HG02763 (cell line): ENCODE measurements around the gene POGK.
"Not testable (repeated sequence)": the region's sequence is repeated elsewhere in the genome, so short reads cannot be mapped to it uniquely, and the experiment has no call there.

Source experiments
- ATAC-seq: cut with Tn5 transposase; IDR thresholded peaks from one replicate; pipeline ENCODE4 v1.9.1; 2021; ENCODE audit warnings: mild to moderate bottlenecking, moderate library complexity; ENCODE audit not compliant: unreplicated experiment

POGK gene

GRCh38 chr1:166852918-166853317 lies 13.6 kb downstream of the POGK start:
- ATAC-seq = no peak

- no peak for ATAC-seq
Measured at GRCh38 chr1:166855558-166855957, 16.3 kb downstream of the POGK start.

DNA sequence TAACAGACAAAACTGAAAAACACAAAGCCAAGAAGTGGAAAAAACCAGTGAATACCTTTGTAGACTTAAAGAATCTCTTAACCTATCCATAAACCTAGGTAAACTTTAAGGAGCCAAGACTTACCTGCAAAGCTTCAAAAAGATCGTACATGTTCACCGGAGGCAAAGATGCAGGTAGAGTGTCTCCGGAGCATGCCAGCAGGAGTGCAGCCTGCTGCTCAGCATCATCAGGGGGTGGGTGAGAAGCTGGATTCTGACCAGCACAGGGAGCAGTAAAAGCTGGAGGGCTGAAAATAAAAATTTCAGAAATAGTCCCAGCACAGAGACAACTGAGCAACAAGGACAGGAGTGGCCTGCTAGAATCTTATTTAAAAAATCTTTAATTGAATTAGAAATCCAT lies 18.7 kb downstream of the POGK start:
- no peak for ATAC-seq

GRCh38 chr1:166858726-166859419 lies 19.6 kb downstream of the POGK start:
- no peak for ATAC-seq

- no peak for ATAC-seq
Measured at GRCh38 chr1:166859597-166859996, 20.3 kb downstream of the POGK start.

GRCh38 chr1:166865926-166866325 lies 26.7 kb downstream of the POGK start:
- ATAC-seq = no peak

- no peak for ATAC-seq
Measured at GRCh38 chr1:166868639-166869038, 29.4 kb downstream of the POGK start.

- no peak for ATAC-seq
Measured at GRCh38 chr1:166869318-166870099, 30.2 kb downstream of the POGK start.

GRCh38 chr1:166870584-166870983 lies 31.3 kb downstream of the POGK start:
- no peak for ATAC-seq

DNA sequence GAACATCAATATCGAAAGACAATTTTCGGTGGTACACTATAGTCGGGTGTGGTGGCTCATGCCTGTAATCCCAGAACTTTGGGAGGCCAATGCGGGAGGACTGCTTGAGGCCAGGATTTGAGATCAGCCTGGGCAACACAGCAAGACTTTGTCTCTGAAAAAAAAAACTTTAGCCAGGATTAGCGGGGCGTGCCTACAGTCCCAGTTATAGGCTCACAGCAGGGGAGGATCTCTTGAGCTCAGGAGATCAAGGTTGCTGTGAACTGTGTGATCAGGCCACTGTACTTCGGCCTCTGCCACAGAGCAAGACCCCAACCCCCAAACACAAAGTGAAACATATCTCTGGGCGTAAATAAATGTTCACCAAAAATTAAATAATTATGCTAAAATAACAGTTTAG lies 35.2 kb downstream of the POGK start:
- no peak for ATAC-seq

DNA sequence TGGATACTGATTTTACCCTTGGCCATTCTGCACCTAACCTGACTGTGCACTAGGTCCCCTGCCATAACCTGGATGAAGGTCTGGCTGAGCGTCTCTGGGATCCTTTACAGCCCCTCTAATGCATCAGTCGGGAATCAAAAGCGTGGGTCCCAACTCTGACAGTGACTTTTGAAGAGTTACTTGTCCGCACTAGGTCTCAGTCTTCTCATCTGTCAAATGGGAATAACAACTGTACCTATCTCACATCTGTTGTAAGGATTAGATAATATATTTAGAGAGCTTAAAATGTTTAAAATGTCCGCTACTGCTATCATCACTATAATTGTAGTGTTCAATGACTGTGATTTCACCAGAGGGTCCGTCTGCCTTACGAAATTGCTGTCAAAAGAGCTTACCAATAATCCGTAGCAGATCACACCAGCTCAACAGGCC lies 36.0 kb downstream of the POGK start:
- ATAC-seq = no peak

DNA sequence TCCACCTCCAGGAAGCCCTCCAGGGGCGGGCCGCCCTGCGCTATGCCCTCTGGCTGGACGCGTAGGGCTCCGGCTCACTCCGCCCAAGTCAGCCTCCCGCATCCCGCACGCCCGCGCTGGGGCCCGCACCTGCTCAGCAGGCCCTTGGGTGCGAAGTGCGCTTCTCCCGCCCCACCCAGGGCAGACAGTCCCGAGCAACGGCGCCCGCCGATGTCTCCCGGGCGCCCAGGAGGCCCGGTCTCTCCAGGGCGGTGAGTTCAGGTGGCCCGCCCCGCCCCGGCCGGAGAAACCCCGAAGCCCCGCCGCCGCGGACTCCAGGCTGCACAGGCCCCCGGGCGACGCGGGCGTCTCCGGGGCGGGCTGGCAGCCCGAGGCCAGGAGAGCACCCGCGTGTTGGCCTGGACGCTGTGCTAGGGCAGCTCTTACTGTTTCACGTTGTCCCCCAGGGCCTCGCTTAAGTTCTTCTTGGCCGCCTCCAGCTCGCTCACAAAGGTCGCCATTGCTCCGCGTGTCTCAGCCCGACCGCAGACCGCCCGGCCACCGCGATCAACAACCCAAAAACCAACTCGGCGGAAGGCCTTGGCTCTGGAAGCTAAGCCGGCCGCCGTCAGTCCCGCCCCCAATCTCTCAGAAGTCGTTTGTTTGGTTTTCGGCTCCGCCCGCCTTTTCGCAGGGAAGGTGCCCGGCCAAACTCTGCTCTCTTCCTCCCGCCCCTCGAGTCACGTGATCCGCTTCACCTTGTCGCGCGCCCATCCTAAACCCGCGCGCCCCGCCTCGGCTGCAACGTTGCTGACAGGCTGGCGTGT lies 36.7 kb downstream of the POGK start, which contains the start of gene TADA1:
TSS of gene TADA1 (minus strand) at position 531 of the 806 bp plus-strand sequence. CDS start at position 500, 31 bp downstream.
- peak; percentile 92 for ATAC-seq

GRCh38 chr1:166876540-166876838 lies 37.2 kb downstream of the POGK start:
- ATAC-seq = peak; percentile 1

DNA sequence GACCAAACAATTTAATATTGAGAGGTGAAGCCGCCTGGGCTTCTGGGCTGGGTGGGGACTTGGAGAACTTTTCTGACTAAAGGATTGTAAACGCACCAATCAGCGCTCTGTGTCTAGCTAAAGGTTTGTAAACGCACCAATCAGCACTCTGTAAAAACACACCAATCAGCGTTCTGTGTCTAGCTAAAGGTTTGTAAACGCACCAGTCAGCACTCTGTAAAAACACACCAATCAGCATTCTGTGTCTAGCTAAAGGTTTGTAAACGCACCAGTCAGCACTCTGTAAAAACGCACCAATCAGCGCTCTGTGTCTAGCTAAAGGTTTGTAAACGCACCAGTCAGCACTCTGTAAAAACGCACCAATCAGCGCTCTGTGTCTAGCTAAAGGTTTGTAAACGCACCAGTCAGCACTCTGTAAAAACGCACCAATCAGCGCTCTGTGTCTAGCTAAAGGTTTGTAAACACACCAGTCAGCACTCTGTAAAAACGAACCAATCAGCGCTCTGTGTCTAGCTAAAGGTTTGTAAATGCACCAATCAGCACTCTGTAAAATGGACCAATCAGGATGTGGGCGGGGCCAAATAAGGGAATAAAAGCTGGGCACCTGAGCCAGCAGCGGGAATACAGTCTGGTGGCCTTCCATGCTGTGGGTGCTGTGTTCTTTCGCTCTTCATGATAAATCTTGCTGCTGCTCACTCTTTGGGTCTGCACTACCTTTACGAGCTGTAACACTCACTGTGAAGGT lies 39.1 kb downstream of the POGK start:
- ATAC-seq = not testable (repeated sequence)

DNA sequence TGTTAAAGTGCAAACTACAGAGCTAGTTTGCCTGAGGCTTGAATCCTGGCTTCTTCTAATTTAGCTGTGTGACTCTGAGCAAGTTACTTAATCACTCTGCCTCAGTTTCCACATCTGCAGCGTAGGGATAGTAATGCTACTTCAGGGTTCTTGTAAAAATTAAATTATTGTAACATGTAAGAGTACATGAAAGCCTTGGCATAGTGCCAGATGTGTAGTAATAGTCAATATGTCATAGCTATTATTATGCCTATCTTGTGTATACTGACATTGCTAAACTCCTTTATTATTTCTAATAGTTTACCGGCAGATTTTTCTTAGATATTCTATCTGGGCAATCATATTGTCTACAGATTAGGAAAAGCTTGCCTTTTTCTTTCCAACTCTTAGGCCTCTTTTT lies 43.6 kb downstream of the POGK start:
- no peak for ATAC-seq

DNA sequence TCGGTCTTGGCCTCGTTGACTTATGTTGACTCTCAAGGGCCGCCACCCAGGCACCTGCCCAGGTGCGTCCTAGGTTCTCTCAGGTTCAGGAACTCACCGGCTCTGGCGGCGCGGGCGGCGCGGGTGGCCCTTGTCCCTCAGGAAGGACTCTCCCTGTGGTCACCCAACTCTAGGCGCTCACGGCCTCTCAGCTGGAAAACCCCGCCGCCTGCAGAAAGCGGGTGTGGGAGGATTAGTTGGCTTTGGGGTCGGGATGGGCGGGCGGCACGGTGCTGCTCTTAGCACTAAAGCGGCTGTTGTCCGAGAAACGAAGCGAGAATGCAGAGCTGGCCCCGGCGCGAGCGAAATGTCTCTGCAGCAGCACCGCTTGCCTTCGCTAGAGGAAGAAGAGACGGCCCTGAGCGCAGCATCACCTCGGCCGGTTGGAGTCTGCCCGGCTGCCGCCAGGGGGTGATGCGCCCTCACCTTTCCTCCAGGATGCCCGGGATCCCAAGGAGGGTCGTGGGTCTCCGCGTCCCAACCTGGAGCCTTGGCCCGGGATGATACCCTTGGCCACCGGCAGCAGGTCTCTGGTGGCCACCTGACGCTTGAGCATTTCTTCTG lies 44.9 kb downstream of the POGK start:
- no peak for ATAC-seq

GRCh38 chr1:166884971-166885370 lies 45.7 kb downstream of the POGK start:
- no peak for ATAC-seq

GRCh38 chr1:166888373-166889111 lies 49.3 kb downstream of the POGK start:
- ATAC-seq = no peak

DNA sequence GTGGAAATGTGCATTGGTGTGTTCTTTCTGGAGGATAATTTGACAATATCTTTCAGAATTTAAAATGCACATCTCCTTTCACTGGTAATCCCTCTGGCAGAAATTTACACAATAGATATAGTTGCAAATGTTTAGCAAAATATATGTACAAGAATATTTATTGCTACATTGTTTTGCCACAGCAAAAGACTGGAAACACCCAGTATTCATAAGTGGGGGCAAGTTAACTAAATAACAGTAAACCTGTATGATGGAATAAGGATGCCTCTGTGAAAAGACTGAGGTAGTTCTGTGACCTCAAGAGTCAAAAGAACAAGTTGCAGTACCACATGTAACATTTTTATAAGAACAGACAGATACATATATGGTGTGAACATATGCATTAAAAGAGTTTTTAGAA lies 50.5 kb downstream of the POGK start:
- no peak for ATAC-seq

DNA sequence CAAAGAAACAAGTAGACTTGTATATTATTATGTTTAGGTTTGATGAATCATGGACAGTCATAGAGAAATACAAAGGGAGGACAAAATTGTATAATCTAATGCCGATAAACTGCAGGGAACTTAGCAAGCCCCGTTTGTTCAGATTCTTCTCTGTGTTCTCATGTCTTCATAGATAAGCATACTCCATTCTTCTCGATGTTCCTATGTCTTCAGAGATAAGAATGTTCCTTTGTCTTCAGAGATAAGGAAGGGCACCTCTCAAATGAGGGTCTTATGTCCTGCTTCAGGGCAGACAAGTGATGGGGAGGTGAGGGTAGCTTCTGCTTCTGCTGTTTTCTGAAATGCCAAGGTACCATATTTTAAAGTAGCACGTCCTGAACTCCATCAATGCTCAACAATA lies 56.5 kb downstream of the POGK start:
- ATAC-seq = no peak
